C1 segment of cervical spinal cord (tissue), 14 donors: Measurements from ENCODE around the gene SVIL.
"Not testable (repeated sequence)": the region's sequence is repeated elsewhere in the genome, so short reads cannot be mapped to it uniquely, and the experiment has no call there.

ENCODE experiments used
- DNase-seq, 14 donors: peaks; one replicate each; lab custom pipeline; 2025; lab: John Stamatoyannopoulos, UW

SVIL gene

DNA sequence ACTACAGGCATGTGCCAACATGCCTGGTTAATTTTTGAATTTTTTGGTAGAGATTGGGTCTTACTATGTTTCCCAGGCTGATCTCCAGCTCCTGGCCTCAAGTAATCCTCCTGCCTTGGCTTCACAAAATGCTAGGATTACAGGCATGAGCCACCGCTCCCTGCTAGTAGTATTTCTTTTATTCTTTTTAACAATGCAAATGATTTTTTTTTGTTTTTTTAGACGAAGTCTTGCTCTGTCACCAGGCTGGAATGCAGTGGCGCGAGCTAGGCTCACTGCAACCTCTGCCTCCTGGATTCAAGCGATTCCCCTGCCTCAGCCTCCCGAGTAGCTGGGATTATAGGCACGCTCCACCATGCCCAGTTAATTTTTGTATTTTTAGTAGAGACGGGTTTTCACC, 58.1 kb downstream of the SVIL start:
- no peak for DNase-seq

- DNase-seq: no peak
Measured at GRCh38 chr10:29575098-29575455, 59.7 kb downstream of the SVIL start.

DNA sequence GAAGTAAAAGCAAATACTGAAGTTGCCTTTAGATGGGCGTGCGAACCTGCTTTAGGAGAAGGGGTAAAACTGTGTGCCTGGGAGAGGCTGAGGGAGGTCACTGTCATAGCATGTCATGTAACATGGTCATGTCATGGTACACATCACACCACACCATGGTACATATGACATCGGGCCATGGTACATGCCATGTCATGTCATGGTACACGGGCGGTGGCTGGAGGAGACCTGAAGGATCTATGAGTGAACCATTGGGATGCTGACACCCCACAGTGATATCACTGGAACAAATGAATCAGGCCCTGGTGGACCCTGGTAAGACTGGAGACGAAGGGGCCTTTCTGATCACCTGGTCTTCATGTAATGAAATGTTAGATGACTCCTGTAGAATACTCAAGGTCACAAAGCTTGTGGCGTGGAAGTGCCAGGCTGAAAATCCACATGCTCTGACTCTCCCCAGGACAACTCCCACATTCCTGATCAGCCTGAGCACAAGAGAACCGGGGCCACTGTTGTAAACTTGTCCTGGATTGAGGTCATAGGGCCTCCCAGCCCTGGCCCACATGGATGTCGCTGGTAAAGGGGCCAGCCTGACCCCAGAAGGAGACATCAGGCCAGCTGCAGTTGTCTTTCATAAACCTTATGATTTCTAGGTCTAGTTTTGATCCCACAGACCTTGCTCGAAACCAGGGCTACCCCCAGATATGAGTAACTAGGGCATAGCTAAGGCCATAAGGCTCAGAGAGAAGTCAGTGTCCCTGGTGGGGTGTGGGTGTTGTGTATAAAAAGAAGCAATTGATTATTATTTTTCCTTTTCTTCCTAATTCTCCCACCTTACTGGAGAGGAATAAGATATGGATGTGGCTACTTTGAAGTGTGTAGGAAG, 60.3 kb downstream of the SVIL start:
- not testable (repeated sequence) for DNase-seq

DNA sequence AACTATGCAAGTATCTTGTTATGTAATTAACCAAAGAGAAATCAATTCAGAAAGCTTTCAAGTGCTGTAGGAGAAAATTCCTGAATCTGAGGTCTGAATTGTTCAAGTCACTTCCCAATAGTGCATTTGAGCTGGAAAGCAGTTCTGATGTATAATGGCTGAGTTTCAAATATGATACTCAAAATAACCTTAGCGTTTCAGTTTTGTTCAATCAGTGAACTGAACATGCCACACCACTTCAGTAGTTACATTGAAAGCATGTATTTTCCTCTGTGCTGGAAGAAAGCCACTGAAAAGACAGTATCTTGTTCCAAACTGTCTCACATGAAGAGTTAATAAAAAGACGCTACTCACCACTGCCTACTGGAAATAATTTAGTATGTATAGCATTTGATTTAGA, 64.5 kb downstream of the SVIL start:
- not testable (repeated sequence) for DNase-seq

- DNase-seq: no peak
Measured at GRCh38 chr10:29569795-29570194, 65.0 kb downstream of the SVIL start.

- no peak for DNase-seq
Measured at GRCh38 chr10:29567003-29567402, 67.8 kb downstream of the SVIL start.

GRCh38 chr10:29566209-29566608, 68.6 kb downstream of the SVIL start:
- not testable (repeated sequence) for DNase-seq

GRCh38 chr10:29563420-29564035, 71.2 kb downstream of the SVIL start:
- no peak for DNase-seq

DNA sequence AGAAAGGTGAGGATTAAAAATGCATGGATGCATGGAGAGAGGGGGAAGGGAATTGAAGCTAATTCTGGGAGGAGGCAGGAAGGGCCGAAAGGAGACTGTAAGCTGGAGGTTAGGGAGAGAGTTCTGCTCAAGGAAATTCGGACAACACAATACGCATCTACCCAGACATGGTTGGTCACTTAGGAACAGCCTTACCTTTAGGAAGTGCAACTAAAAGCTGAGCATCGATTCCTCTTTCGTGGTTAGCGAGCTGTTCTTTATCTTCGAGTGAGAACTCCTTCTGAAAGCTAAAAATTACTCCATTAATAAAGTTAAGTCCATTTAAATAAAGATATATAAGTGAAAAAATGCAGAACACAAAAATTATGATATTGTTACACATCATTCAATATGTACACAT, 71.8 kb downstream of the SVIL start:
- not testable (repeated sequence) for DNase-seq

GRCh38 chr10:29559996-29560395, 74.8 kb downstream of the SVIL start:
- DNase-seq: no peak

GRCh38 chr10:29557665-29558064, 77.1 kb downstream of the SVIL start:
- DNase-seq: no peak

- no peak for DNase-seq
Measured at GRCh38 chr10:29555746-29556481, 78.9 kb downstream of the SVIL start.

DNA sequence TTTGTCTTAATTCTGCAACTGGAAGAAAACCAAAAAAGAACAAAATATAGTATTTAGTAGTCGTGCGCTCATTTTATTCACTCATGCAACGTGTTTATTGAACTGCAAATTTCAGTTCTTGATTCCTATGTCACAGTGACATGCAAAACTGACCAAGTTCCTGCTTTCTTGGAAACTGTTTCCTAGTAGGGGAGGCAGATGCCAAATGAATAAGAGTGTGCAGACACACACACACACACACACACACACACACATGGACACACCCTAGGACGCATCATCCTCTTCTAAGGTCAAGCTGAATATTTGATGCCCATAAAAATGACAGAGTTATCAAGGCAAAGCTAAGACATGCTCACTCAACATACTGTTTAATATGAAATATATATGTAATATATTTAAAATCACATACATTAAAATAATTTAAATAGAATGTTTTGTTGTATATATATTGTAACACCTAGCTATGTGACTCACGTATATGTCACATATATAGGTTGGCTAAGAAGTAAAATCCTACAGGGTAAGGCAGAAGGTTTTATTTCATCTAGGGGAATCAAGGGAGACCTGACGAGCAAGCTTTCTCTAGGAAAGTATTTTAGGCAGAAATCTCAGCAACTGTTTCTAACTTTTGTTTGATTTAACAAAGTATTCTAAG, 79.6 kb downstream of the SVIL start:
- no peak for DNase-seq

GRCh38 chr10:29554660-29555059, 80.1 kb downstream of the SVIL start:
- DNase-seq: peak in 1 of 14 donors; percentile 14

DNA sequence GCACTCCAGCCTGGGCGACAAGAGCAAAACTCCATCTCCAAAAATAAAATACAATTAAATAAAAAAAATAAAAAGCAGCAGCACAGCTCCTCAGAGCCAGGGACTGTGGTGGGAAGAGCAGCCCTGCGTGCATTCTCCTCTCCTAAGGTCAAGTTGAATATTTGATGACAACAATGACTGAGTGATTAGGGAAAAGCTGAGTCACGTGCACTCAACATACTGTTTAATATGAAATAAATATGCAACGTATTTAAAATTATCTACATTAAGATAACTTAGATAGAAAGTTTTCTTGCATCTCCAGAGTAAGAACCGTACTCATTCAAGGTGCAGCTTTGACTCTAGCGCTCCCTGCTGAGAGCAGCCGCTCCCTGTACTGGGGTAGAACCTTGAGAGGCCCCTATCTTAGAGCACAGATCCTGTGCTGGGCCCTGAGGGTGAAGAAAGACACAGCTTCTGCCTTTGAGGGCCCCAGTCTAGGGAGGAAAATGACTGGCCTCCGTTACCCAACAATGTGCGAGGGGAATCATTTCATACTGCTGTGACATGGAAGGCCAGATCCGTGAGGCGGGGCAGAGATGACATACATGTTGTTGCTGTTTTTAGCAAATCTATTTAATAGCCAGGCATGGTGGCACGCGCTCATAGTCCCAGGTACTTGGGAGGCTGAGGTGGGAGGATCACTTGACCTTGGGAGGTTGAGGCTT, 81.1 kb downstream of the SVIL start:
- DNase-seq: no peak

DNA sequence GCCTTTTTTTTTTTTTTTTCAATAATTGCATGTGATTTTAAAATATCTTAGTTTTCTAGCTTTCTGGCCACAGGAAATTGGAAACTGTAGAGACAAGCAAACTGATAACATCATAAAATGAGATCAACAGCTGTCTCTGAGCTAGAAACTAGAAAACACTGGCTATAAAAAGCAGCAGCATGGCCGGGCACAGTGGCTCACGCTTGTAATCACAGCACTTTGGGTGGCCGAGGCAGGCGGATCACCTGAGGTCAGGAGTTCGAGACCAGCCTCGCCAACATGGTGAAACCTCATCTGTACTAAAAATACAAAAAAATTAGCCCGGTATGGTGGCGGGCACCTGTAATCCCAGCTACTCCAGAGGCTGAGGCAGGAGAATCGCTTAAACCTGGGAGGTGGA, 81.7 kb downstream of the SVIL start:
- DNase-seq: not testable (repeated sequence)

- not testable (repeated sequence) for DNase-seq
Measured at GRCh38 chr10:29549493-29549892, 85.3 kb downstream of the SVIL start.

GRCh38 chr10:29546773-29547313, 87.9 kb downstream of the SVIL start:
- DNase-seq: no peak

DNA sequence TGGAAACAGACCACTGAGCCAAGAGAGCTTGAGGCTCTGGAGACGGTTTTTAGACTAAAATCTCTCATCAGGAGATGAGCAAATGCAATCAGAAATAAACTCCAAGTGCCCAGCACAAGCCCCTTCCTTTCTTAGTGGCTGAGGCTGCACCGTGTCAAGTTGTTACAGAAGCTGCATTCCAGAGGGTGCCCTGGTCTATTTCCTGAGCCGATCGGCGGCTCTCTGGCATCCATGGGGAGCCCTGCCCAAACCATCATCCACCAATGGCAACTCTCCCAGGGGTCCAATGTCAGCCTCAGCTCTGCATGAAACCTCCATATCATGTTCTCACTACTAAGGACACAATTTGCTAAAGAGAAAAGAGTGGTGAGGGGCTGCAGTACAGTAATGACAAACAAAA, 89.6 kb downstream of the SVIL start:
- DNase-seq: no peak

DNA sequence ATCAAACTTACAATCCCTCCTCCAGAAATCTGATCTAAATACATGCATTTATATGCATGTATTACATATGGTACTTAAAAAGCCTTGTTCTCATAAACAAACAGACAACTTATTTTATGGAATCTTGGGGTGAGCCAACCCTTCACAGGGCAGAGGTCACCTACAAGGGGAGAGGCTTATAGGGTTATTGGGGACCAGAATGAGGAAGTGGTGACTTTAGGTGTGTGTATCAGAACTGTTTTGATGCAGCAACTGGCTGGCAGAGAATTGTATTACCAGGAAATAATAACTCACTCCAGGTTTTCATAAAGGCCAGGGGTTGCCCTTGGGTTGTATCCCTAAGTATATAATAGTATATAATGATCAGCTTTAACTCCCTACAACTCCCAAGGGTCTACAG, 91.1 kb downstream of the SVIL start:
- DNase-seq: no peak

GRCh38 chr10:29542723-29543122, 92.0 kb downstream of the SVIL start:
- DNase-seq: no peak
